UCSD-AML1 (cell line): ENCODE data around the gene C3AR1.

ENCODE experiments used
- DNase-seq: peaks from one replicate; lab custom pipeline; 2025; ENCODE audit not compliant: unreplicated experiment; lab: John Stamatoyannopoulos, UW

Gene C3AR1

DNA sequence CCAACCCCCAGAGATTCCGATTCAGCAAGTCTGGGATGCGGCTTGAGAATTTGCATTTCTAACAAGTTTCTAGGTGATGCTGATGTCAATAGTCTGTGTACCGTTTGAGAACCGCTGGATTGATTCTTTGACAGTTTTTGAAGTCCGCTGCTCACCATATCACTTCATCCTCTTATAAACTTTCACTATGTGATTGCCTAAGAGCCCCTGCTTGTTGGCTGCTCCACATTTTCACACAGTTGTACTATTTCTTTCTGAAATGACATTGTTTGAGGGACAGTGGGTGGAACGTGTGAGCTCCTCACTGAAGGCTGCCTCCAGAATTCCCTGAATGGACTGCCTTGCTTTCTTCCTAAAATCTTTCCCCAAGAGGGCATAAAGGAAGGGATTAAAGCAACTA is 7.7 kb downstream of the C3AR1 start:
- no peak for DNase-seq

DNA sequence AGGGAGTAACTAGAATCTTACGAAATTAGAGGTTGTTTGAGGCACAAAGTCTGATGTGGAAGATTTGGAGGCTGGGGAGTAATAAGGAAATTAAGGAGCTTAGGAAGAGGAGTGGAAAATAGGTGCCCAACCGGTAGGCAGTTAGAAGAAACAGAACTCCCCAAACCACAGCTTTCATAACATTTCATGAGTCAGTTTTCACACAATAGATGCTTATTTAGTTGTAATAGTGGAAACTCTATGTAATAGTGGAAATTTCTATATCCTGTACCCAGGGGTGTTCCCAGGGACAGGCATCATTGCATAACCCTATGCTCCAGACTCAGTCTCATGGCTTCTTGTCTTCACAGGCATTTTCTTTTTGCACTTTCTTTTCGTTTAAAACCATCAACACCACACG is 8.3 kb downstream of the C3AR1 start:
- no peak for DNase-seq

DNA sequence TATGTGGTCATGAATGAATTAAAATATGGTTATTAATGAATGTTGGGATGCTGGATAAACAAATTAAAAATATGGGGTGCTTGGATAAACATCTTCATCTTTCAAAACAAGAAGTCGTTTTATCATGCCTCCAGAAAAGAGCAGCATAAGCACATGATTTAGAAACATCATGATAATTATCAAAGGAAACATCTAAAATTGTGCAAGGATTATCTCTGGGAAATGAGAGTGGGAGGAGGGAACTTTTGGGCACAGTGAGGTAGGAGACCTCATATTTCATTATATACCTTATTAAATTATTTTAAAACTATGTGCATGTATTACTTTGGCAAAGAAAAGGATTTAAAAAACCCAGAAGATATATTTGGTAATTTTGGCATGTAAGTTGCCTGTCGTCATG is 8.9 kb downstream of the C3AR1 start:
- no peak for DNase-seq

DNA sequence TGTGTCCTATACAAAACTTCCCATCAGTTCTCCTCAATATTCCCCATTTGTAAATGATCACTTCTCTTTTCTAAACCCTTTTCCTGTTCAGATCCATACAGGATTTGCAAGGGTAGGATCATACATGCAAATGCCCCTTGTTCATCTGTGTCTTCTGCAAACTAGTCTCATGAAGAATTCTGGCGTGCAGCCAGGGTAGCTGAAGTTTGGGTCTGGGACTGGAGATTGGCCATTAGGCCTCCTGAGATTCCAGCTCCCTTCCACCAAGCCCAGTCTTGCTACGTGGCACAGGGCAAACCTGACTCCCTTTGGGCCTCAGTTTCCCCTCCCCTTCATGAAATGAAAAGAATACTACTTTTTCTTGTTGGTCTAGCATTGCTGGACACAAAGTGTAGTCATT is 11.3 kb downstream of the C3AR1 start:
- DNase-seq, result no peak

DNA sequence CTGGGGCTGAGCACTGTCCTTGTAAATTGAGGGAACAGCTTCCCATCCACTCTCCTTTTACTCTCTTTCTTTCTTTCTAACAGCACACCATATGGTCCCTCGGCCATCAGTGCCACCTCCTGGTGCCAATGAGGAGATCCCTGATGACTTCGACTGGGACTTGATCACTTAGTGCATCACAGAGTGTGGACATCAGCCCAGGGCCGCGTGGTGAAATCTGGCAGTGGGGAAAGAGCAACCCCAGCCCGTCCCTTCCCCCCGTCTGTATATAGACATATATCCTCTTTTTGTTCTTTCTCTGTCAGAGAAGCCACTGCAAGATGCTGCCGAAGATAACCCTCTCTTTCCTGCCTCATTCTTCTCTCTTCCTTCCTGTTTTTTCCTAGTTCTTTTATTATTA is 13.5 kb downstream of the C3AR1 start:
- no peak for DNase-seq

DNA sequence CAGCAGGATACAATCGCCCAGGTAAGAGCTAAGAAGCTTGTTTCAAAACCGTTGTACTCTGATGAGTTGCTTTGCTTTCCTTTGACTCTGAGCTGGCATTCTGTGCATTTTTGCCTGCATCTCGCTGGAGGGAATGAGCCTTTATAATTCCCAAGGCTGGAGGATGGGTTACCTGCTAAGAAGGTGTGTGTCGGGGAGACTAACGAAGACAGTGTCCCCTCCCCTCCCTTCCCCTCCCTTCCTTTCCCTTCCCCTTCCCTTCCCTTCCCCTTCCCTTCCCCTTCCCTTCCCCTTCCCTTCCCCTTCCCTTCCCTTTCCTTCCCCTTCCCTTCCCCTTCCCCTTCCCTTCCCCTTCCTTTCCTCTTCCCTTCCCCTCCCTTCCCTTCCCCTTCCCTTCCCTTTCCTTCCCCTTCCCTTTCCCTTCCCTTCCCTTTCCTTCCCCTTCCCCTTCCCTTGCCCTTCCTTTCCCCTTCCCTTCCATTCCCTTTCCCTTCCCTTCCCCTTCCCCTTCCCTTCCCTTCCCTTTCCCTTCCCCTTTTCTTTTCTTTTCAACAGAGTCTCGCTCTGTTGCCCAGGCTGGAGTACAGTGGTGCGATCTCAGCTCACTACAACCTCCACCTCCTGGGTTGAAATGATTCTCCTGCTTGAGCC is 15.4 kb downstream of the C3AR1 start:
- DNase-seq, result no peak

DNA sequence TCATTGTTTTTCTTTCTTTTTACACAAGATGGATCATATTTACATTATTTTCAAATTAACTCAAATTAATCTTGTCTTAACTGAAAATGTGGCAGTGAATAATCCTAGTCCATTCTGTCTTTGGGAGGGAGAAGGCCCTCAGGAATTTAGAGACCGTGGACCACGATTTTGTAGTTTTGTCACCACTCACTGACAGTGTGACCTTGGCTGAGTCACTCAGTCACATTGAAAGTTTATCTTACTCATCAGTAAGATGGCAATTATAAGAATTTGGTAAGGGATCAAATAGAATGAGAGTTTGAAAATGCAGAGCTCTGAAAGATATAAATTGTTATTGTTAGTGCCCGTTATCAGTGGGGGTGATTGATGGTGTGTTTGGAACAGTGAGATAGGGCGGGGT is 17.3 kb downstream of the C3AR1 start:
- no peak for DNase-seq

DNA sequence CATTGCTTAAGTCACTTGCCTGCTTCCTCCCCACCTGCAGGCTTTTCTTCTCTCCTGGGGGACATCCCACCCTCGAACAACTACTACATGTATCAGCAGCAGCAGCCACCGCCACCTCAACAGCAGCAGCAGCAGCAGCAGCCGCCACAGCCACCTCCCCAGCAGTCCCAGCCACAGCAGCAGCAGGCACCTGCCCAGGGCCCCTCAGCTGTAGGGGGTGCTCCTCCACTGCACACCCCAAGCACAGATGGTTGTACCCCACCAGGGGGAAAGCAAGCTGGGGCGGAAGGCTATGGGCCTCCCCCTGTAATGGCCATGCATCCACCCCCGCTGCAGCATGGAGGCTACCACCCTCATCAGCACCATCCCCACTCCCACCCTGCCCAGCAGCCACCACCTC is 18.3 kb downstream of the C3AR1 start:
- no peak for DNase-seq

DNA sequence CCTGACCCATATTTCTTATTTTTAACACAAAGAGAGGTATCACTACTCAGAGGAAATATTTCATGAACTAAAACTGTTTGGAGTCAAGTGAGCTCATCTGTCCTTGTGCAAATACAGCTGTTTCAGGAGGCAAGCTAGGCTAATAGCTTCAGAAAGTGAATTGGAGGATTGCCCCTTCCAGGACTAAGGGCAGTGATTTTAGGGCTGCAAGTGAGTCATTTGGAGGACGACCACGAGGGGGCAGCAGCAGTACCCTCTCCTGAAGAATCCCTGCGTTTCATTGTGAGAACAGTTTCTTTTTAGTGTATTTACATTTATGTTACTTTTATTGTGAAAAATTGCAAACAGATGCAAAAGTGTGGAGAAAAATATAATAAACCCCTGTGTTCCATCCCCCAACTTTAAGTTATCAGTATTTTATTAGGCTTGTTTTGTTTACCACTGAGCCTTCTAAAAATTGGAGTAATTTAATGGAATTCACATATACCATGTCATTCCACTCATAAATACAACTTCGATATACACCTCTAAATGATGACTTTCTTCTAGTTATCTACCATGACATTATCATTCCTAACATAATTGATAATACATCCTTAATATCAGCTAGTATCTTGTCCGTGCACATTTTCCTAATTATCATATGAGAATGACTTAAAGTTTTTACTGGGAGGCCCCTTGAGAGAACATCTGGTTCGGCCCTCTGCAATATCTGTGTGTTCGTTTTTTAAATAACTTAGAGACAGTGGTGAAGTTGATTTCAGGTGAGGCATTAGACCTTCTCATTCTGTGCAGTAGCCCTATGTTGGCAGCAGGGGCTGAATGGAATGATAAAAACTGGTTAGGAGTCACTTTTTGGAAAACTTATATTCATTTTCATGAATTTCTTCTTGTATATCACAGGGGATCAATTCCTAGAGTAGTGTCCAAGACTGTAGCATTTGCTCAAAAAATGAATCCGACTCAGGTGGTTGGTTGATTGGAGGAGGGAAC is 19.9 kb downstream of the C3AR1 start:
- peak; percentile 75 for DNase-seq

DNA sequence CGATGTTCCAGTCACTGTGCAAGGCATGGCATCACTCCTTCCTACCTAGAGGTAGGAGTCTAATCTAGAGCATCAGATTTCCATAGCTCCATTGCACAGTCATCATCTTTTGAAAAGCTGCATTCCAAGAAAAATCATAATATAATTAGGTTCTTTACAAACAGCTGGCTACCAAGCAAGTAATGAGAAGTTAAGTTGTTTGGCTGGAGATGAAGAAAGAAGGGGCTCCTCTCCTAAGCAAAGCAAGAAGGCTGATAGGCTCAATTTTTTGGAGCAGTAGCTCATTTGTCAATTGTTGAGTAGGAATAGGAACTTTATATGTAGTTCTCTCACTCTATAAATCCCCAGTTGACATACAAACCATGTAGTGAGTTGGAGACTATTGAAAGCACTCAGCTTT is 25.4 kb downstream of the C3AR1 start:
- no peak for DNase-seq

DNA sequence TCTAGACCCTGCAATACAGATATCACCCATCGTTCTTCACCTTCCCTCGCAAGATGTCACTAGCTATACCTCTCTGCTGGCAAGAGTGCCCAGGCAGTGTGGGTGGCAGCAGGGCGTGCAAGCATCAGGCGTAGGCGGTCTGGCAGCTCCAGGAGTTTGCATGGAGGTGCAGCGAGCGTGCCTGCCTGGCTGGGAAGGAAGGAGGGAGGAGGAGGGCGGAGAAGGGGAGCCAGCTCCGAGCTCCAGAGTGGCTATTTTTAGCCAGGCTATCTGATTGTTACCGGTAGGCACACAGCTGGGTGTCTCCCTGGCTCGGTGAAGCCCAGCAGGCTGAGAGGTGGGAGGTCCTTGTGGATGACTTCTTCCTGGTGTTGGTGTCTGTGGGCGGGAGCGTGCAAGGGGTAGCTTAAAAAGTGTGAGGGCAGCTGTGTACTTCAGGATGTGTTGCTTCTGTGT is 27.5 kb downstream of the C3AR1 start:
- no peak for DNase-seq

DNA sequence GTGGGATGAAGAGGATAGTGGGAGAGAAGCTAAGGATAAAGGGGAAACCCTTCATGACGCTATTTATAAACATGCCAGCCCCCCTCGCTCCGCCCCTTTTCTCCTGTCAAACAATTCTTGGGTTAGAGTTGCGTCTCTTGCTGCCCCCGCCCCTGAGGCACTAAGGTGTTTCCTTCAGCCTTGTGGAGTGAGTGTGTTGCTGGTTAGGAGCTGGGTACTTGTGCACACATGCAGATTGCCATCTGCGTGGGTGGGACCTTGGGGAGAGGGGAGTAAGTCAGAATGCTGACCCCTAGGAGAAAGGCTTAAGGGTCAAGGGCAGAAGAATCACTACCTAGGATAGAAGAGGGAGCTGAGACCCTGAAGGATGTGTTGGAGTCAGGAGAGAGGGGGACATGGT is 28.2 kb downstream of the C3AR1 start:
- no peak for DNase-seq

DNA sequence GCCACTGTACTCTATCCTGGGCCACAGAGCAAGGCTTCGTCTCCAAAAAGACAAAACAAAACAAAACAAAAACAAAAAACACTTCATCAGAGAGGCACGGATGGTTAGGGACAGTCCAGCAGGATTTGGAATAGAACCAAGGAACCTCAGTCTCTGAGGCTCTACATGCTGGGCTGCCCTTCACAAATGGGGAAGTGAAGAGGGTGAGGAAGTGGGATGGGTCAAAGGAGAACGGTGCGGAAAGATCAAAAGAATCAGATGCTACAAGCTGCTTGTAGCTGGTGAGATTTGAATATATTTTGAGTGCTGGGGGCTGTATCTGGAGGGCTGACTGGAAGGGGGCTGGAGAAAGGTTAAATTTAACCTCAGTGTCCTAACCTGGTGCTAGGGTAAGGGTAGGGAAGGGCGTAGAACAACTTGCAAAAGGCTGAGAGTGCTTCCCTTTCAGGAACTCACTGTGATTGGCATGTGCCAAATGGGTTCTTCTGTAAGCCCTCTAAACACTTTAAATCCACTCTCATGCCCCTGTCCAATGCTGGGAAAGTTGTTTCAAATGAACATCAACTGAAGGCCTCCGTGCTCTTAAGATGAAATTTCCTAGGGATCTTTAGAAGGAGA is 29.0 kb downstream of the C3AR1 start:
- no peak for DNase-seq

DNA sequence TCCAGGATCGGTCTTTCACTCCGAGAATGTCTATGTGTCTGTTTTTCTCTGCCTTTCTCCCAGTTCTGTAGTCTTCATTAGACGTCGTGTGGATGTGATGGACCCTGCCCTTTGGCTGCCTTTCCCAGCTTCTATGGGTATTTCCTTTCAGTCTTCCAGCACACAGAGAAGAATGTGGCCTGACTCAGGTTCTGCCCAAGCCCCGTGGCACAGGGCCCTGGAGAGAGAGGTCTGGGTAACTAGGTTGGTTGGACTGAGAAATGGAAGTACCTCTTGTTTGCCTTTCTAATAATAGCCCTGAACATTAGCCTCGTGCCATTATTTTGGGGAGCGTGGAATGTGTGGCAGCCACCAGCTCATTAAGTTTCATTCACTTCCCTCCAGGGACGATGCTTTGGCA is 29.8 kb downstream of the C3AR1 start:
- no peak for DNase-seq

DNA sequence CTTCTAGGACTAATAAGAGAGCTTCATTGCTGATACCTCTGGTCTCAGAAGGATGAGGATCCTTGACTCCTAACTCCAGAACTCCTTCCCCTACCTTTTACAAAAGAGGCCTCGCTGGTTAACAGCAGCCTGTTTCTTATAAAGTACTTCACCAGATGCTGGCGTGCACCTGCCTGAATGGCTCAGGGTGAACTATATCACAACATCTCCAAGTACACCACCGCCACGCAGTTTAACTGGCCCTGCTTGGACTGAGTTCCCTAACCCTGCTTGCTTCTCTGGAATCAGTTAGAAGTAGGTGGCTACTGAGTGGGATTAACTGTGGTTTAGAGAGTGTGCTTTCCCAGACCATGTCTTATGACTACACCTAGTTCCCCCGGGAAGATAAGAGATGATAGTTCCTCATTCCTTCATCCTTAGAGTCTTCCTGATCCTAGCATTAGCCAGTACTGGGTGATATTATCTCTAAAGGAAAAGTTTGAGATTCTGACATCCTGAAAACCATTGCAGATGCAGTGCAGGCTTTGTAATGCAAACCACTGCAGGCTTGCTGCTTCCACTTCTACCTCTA is 30.6 kb downstream of the C3AR1 start:
- no peak for DNase-seq

DNA sequence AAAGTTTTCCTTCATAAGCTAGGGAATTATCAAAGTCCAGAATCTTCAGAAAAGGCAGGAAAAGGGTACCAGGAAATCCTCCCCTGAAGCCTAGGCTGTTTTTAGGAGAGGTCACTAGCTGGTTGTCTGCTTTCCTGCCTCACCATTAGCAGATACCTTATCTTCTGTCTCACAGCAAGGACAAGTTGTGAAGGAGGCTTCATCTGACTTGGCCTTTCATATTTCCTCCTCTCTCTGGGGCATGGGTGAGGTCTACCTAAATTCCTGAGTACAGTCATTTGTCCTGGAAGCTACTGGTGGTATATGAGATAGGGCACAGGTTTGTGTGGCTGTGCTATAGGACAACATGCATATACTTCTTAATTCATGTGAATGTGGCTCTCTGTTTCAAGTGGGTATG is 31.4 kb downstream of the C3AR1 start:
- DNase-seq, result no peak

DNA sequence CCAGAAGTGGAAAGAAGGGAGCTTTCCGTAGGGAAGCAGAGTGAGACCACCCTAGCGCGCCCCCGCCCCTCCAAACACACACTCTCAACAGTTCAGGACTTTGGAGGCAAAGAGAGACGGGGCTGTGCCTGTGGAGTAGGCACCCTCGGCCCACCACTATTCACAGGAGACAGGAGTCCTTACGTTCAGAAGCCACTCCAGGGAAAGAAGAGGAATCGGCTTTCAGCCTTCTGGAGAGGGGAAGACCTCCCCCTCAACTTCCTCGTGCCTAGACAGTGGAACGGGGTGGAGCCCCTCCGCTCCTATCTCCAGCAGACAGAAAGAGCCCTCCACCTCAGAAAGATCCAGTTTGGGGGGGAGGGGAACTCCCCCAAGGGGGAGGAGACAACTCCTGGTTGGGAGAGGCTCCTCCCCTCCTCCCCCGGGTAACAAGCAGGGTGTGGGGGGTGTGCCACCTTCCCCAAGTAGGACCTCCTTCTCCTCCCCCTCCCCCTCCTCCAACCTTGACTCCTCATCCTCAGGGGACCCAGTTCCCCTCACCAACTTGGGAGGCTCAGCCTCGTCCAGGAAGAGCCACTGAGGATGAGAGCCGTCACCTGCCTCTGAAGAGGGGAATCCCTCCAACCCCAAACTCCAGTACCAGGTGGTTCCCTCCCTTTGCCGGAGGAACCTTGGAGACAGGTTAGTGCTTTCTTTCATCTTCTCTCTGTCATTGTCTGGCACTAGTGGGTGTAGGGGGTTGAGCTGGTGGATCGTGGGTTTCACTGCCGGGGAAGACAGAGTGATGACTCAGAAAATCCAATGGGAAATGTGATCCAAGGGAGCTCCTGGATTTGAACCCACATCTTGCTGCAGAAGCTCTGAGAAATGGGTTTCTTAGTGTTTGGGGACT is 32.8 kb downstream of the C3AR1 start:
- DNase-seq, result peak; percentile 35

DNA sequence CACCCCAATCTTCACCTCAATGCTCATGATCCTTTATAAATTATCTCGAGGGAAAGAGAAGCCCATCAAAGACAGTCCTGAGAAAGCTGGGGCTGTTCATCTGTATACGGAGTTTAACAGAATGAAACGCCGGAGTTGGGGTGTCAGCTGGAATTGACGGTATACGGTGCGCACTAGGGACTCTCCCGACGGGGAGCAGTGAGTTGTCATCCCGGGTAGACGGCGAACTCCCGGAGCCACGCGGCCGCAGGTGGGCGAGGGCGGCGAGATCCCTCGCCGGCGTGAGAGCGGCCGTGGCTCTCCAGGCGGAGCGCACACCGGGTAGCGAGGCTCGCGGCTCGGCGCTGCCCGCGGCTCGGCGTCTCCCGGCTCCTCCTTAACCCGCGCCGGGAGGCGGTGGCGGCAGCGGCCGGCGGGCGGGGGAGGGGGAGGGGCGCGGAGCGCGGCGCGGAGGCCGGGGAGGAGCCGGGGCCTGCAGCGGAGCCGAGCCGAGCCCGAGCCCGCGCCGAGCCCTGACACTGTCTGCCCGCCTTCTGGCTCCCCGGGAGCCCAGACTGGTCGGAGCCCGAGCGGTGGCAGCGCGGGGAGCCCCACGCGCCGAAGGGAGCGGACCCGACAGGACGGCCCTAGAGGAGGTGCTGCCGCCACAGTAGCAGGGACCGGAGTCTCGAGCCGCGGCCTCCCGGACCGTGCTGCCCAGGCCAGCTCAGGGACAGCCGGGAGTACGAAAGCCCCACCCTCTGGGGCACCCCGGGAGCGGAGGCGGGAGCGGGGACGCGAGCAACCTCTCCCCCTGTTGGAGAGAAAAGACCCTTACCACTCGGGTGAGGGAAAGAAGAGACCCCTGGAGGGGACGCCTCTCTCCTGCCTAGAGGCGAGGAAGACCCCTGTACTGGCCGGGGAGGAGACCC is 33.7 kb downstream of the C3AR1 start, which contains the start of gene FOXJ2:
Gene FOXJ2 (plus strand): TSS at position 475 of the 911 bp plus-strand sequence. CDS start 7,117 bp downstream, outside the sequence.
- peak; percentile 81 for DNase-seq

DNA sequence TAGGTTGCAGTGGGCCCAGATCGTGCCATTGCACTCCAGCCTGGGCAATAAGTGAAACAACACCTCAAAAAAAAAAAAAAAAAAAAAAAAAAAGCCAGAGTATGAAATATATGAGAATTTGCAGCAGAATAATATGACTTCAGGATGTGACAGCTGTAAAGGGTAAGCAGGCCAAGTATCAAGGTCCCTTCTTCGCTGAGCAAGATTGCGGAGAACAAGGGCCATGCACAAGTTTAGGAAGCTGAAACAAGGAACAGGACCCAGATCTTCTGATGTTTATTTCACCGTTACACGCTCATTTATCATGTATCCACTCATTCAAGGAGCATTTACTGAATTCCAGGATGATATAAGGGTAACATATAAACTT is 34.3 kb downstream of the C3AR1 start:
- no peak for DNase-seq
